GM12878 (cell line): ENCODE measurements around the gene SNRPA. TPM values are rescaled to one million over a fixed set of nuclear protein-coding genes. Genes with fewer than 3 reads are reported as not detected.
"Not testable (repeated sequence)": the region's sequence is repeated elsewhere in the genome, so short reads cannot be mapped to it uniquely, and the experiment has no call there.

Experiments
- ATAC-seq: fragments of 200-7000 bp; cut with Tn5 transposase; 3 replicates; pipeline ENCODE4 v1.9.1; 2020; ENCODE audit warnings: mild to moderate bottlenecking, moderate library complexity
- BruUV-seq: library from RNA; stranded (reverse); fragments of 400-500 nt; replicated peaks from 2 replicates; lab custom pipeline; 2021; lab: Mats Ljungman, UMichigan
- CTCF ChIA-PET: fragments of 300-600 bp; sonication (Branson Sonifier 250); formaldehyde crosslinking; extraction: SDS; loops from one replicate; lab custom pipeline; 2021; ENCODE audit warnings: inconsistent platforms; lab: Yijun Ruan, JAX
- POLR2A ChIA-PET: fragments of 350-600 bp; formaldehyde crosslinking; extraction: SDS; loops from one replicate; lab custom pipeline; 2021; ENCODE audit warnings: inconsistent platforms; lab: Charles Lee
- RAD21 ChIA-PET: fragments of 300-600 bp; sonication (Branson Sonifier 250); formaldehyde crosslinking; loops from one replicate; lab custom pipeline; 2023; ENCODE audit warnings: antibody characterized with exemption; ENCODE audit not compliant: unreplicated experiment; lab: Charles Lee
- SMC1A ChIA-PET: fragments of 300-600 bp; sonication (Branson Sonifier 250); formaldehyde crosslinking; loops from one replicate; lab custom pipeline; 2023; ENCODE audit not compliant: unreplicated experiment, uncharacterized antibody; lab: Charles Lee
- DNase-seq: peaks from one replicate; pipeline ENCODE4 v3.0.0-alpha.2; 2011; ENCODE audit warnings: low read depth, low spot score
- FAIRE-seq: peaks from 3 replicates; lab custom pipeline; 2011; peaks lifted over from hg19 to GRCh38; lab: Jason Lieb, UNC
- H2AFZ ChIP-seq: 2 replicates; pipeline ENCODE4 v1.6.0; 2011; ENCODE audit warnings: low read depth, low read length, control low read depth; ENCODE audit not compliant: control insufficient read depth
- H3K27ac ChIP-seq: 2 replicates; pipeline ENCODE4 v1.5.1; 2011; ENCODE audit warnings: control low read depth; ENCODE audit not compliant: control insufficient read depth, insufficient read depth
- H3K27me3 ChIP-seq, 2 experiments: replicated peaks in 1 of 2; 2 replicates each; pipeline versions ENCODE4 v1.6.0 to v1.6.1; 2011; ENCODE audit warnings: low read length in 1 of 2; ENCODE audit not compliant: control insufficient read depth in 2 of 2, insufficient read depth in 2 of 2
- H3K36me3 ChIP-seq, 2 experiments: 2 replicates each; pipeline ENCODE4 v1.5.1; 2011; ENCODE audit warnings: low read length in 1 of 2; ENCODE audit not compliant: control insufficient read depth in 2 of 2, insufficient read depth in 2 of 2
- H3K4me1 ChIP-seq: 2 replicates; pipeline ENCODE4 v1.6.1; 2011; ENCODE audit warnings: mild to moderate bottlenecking, low read length, moderate library complexity, mixed read lengths; ENCODE audit not compliant: control insufficient read depth, insufficient read depth
- H3K4me2 ChIP-seq: 2 replicates; pipeline ENCODE4 v1.6.0; 2011; ENCODE audit warnings: control low read depth; ENCODE audit not compliant: control insufficient read depth, insufficient read depth
- H3K4me3 ChIP-seq: fragments of 200-600 bp; sonication (generic); 2 replicates; pipeline ENCODE4 v1.5.1; 2016
- H3K79me2 ChIP-seq: 2 replicates; pipeline ENCODE4 v1.6.0; 2011; ENCODE audit warnings: low read length; ENCODE audit not compliant: control insufficient read depth, insufficient read depth
- H3K9ac ChIP-seq: 2 replicates; pipeline ENCODE4 v1.8.0; 2011; ENCODE audit warnings: low read length, control low read depth, mixed read lengths; ENCODE audit not compliant: control insufficient read depth, insufficient read depth
- H3K9me3 ChIP-seq: replicated peaks from 3 replicates; pipeline ENCODE4 v1.5.1; 2011; ENCODE audit warnings: mild to moderate bottlenecking, low read length; ENCODE audit not compliant: control insufficient read depth, insufficient read depth
- H4K20me1 ChIP-seq: 2 replicates; pipeline ENCODE4 v1.6.0; 2011; ENCODE audit not compliant: control insufficient read depth, insufficient read depth
- CBX3 ChIP-seq: fragments of 200-600 bp; sonication (generic); IDR thresholded peaks from 2 replicates; pipeline ENCODE4 v1.6.1; 2016; ENCODE audit warnings: low read depth, borderline replicate concordance
- CBX5 ChIP-seq: sonication (generic); IDR thresholded peaks from 2 replicates; pipeline ENCODE4 v1.6.1; 2016; ENCODE audit warnings: low read depth, moderate library complexity, mild to moderate bottlenecking, inconsistent platforms
- E4F1 ChIP-seq: fragments of 450-650 bp; IDR thresholded peaks from 2 replicates; pipeline ENCODE4 v1.6.1; 2018; ENCODE audit warnings: borderline replicate concordance, mild to moderate bottlenecking; ENCODE audit not compliant: partially characterized antibody
- ELK1 ChIP-seq: IDR thresholded peaks from 2 replicates; pipeline ENCODE4 v1.6.1; 2012; ENCODE audit warnings: low read depth, low read length, improper control_type of control experiment
- PKNOX1 ChIP-seq: fragments of 450-650 bp; IDR thresholded peaks from 2 replicates; pipeline ENCODE4 v1.6.1; 2016; ENCODE audit warnings: mild to moderate bottlenecking
- POU2F2 ChIP-seq: IDR thresholded peaks from 3 replicates; pipeline ENCODE4 v1.6.1; 2011; ENCODE audit warnings: low read depth, mild to moderate bottlenecking, low read length, borderline replicate concordance
- TARDBP ChIP-seq: IDR thresholded peaks from 2 replicates; pipeline ENCODE4 v1.6.1; 2016; ENCODE audit warnings: borderline replicate concordance
- ZBTB33 ChIP-seq: fragments of 450-650 bp; IDR thresholded peaks from 2 replicates; pipeline ENCODE4 v1.6.1; 2017; ENCODE audit warnings: mild to moderate bottlenecking
- WGBS: methylation state at CpG from one replicate; pipeline ENCODE4 v1.1.6; 2016; ENCODE audit warnings: low lambda C conversion rate; ENCODE audit not compliant: insufficient replicate concordance, insufficient coverage; ENCODE audit errors: missing lambda C conversion rate; 5-methylcytosine and 5-hydroxymethylcytosine counted together
- in situ Hi-C: fragments of 300-500 bp; cut with MboI; formaldehyde crosslinking; loops from 9 replicates; pipeline ENCODE4 v1.14.3; 2018; ENCODE audit warnings: mixed read lengths
- intact Hi-C: fragments of 100-400 bp; cut with micrococcal nuclease; formaldehyde crosslinking; loops from one replicate; pipeline ENCODE4 v1.14.2; 2022; ENCODE audit not compliant: unreplicated experiment
- polyA plus RNA-seq, 11 experiments: library from polyadenylated mRNA; depleted of rRNA in 4 of 11; unstranded in 6 of 11; stranded (reverse) in 5 of 11; fragments of >200 nt; fragmentation: Nextera tagmentation in 4 of 11; fragmentation: Illumina TruSeq in 1 of 11; extraction: Ambion mirVana in 4 of 11; extraction: Trizol in 1 of 11; gene quantifications; 1 replicate in 1 of 11; 2 replicates in 10 of 11; pipeline versions ENCODE4 v1.2.1 to v1.2.3, GENCODE V29; 2011 to 2016; ENCODE audit warnings: inconsistent platforms in 2 of 11, missing spikeins in 2 of 11, low read depth in 1 of 11
- total RNA-seq, 4 experiments: library from RNA; depleted of rRNA in 3 of 4; stranded (reverse); fragments of >200 nt in 3 of 4; fragmentation: Illumina TruSeq in 1 of 4; extraction: Trizol in 1 of 4; gene quantifications; 2 replicates each; pipeline versions ENCODE4 v1.2.1 to v1.2.3, GENCODE V29; 2013 to 2021

The SNRPA gene
- total and polyA plus RNA-seq, 10 of the 15 experiments (the other 5 are each of a cell fraction or from before 2014, with no cell fraction given) = 14.8 to 299 (median 202) TPM

- CTCF ChIA-PET, DNase-seq, H3K9ac ChIP-seq: not testable (repeated sequence)
Measured at GRCh38 chr19:40784146-40784545, 33.1 kb downstream of the SNRPA start.

GRCh38 chr19:40785526-40785925, 34.5 kb downstream of the SNRPA start:
- 89% methylated on average over 1 of the region's 1 CpG for WGBS
- no peak for TF ChIP-seq CBX5
- TF ChIP-seq ELK1 = no peak
- TF ChIP-seq ZBTB33 = no peak
- TF ChIP-seq CBX3 = no peak
- TF ChIP-seq POU2F2 = no peak
- no peak for TF ChIP-seq TARDBP
- TF ChIP-seq PKNOX1 = no peak
- no peak for TF ChIP-seq E4F1
- POLR2A ChIA-PET = interaction anchor here (0.6 kb wide), 1 partner anchor 81 kb away, joined by 6 read pairs; no protein-coding TSS in a partner anchor
- CTCF ChIA-PET = no interaction called here
- no peak overlapping the region for H2AFZ ChIP-seq
- no peak overlapping the region for H3K9ac ChIP-seq
- intact Hi-C loops (no loop called here), in situ Hi-C loops (no loop called here)
- no peak for FAIRE-seq
- no peak for DNase-seq
- no peaks in the 10 kb centered on the region for H4K20me1 ChIP-seq
- no peak overlapping the region for H3K4me3 ChIP-seq
- no peaks in the 10 kb centered on the region for H3K36me3 ChIP-seq
- ATAC-seq = no peak; the same call in 2 of the 3 replicates
- SMC1A ChIA-PET = no interaction called here
- no peaks in the 10 kb centered on the region for H3K27me3 ChIP-seq
- no peak overlapping the region for H3K27ac ChIP-seq
- H3K9me3 ChIP-seq = no peaks in the 10 kb centered on the region
- H3K4me1 ChIP-seq = peaks cover 9% of the 10 kb centered on the region
- RAD21 ChIA-PET = no interaction called here
- H3K4me2 ChIP-seq = no peak overlapping the region
- no peaks in the 10 kb centered on the region for H3K79me2 ChIP-seq
- BruUV-seq = no TSS peak

More at GRCh38 chr19:40784146-40784545, 33.1 kb downstream of the SNRPA start:
- WGBS = 98% methylated on average over 2 of the region's 2 CpGs
- H3K27ac ChIP-seq, POLR2A ChIA-PET, in situ Hi-C loops, ATAC-seq, RAD21 ChIA-PET, H3K36me3 ChIP-seq, H4K20me1 ChIP-seq, FAIRE-seq, H2AFZ ChIP-seq, H3K4me2 ChIP-seq, H3K4me3 ChIP-seq, H3K27me3 ChIP-seq, H3K9me3 ChIP-seq, intact Hi-C loops, BruUV-seq, H3K79me2 ChIP-seq: not testable (repeated sequence)
- H3K4me1 ChIP-seq = peaks cover 21% of the 10 kb centered on the region
- SMC1A ChIA-PET = interaction anchor here (1.3 kb wide), 1 partner anchor 14 kb away, joined by 6 read pairs; the partner anchor contains the start of gene EGLN2
